ENCODE measurements around the gene PLTP.

Gene PLTP

GRCh38 chr20:45898285-45898684 lies 13.7 kb downstream of the PLTP start:
- TF ChIP-seq TAF1 (IDR thresholded peaks at IDR 0.05; ENCODE audit: borderline replicate concordance, insufficient read depth, low read length) (no peak), SIN3A (IDR thresholded peaks at IDR 0.05; ENCODE audit: borderline replicate concordance, insufficient read depth, low read length) (no peak), REST (IDR thresholded peaks at IDR 0.05; ENCODE audit: insufficient read depth in 1 of 2, low read depth in 2 of 2, low read length in 2 of 2) (no peak), POLR2AphosphoS5 (IDR thresholded peaks at IDR 0.05; ENCODE audit: low read depth, low read length) (no peak), FOXP2 (optimal IDR thresholded peaks at IDR 0.05; ENCODE audit: borderline replicate concordance, extremely low read depth, extremely low read length, insufficient read depth) (no peak)

GRCh38 chr20:45897692-45898091 lies 14.3 kb downstream of the PLTP start:
- TF ChIP-seq SIN3A (IDR thresholded peaks at IDR 0.05; ENCODE audit: borderline replicate concordance, insufficient read depth, low read length) (no peak), POLR2AphosphoS5 (IDR thresholded peaks at IDR 0.05; ENCODE audit: low read depth, low read length) (no peak), TAF1 (IDR thresholded peaks at IDR 0.05; ENCODE audit: borderline replicate concordance, insufficient read depth, low read length) (no peak), FOXP2 (optimal IDR thresholded peaks at IDR 0.05; ENCODE audit: borderline replicate concordance, extremely low read depth, extremely low read length, insufficient read depth) (no peak), REST (IDR thresholded peaks at IDR 0.05; ENCODE audit: insufficient read depth in 1 of 2, low read depth in 2 of 2, low read length in 2 of 2) (no peak)

GRCh38 chr20:45897289-45897688 lies 14.7 kb downstream of the PLTP start:
- TF ChIP-seq POLR2AphosphoS5 (IDR thresholded peaks at IDR 0.05; ENCODE audit: low read depth, low read length) (no peak), TAF1 (IDR thresholded peaks at IDR 0.05; ENCODE audit: borderline replicate concordance, insufficient read depth, low read length) (no peak), SIN3A (IDR thresholded peaks at IDR 0.05; ENCODE audit: borderline replicate concordance, insufficient read depth, low read length) (no peak), REST (IDR thresholded peaks at IDR 0.05; ENCODE audit: insufficient read depth in 1 of 2, low read depth in 2 of 2, low read length in 2 of 2) (no peak)

- no peak for TF ChIP-seq SIN3A (IDR thresholded peaks at IDR 0.05; ENCODE audit: borderline replicate concordance, insufficient read depth, low read length)
- TF ChIP-seq FOXP2 (optimal IDR thresholded peaks at IDR 0.05; ENCODE audit: borderline replicate concordance, extremely low read depth, extremely low read length, insufficient read depth): no peak
- no peak for TF ChIP-seq TAF1 (IDR thresholded peaks at IDR 0.05; ENCODE audit: borderline replicate concordance, insufficient read depth, low read length)
- no peak for TF ChIP-seq REST (IDR thresholded peaks at IDR 0.05; ENCODE audit: insufficient read depth in 1 of 2, low read depth in 2 of 2, low read length in 2 of 2)
- no peak for TF ChIP-seq POLR2AphosphoS5 (IDR thresholded peaks at IDR 0.05; ENCODE audit: low read depth, low read length)
Measured at GRCh38 chr20:45896641-45897161, 15.3 kb downstream of the PLTP start.

GRCh38 chr20:45894797-45895196 lies 17.2 kb downstream of the PLTP start:
- TF ChIP-seq TAF1 (IDR thresholded peaks at IDR 0.05; ENCODE audit: borderline replicate concordance, insufficient read depth, low read length): no peak
- TF ChIP-seq FOXP2 (optimal IDR thresholded peaks at IDR 0.05; ENCODE audit: borderline replicate concordance, extremely low read depth, extremely low read length, insufficient read depth): no peak
- no peak for TF ChIP-seq POLR2AphosphoS5 (IDR thresholded peaks at IDR 0.05; ENCODE audit: low read depth, low read length)
- TF ChIP-seq SIN3A (IDR thresholded peaks at IDR 0.05; ENCODE audit: borderline replicate concordance, insufficient read depth, low read length): no peak
- no peak for TF ChIP-seq REST (IDR thresholded peaks at IDR 0.05; ENCODE audit: insufficient read depth in 1 of 2, low read depth in 2 of 2, low read length in 2 of 2)
